HepG2 (cell line): ENCODE measurements around the gene CALR. TPM values are rescaled to one million over a fixed set of nuclear protein-coding genes. Genes with fewer than 3 reads are reported as not detected.
A peak's percentile ranks its signal among the peaks of the same experiment; 100 is the strongest.

Experiments
- CBX1 ChIP-seq: IDR thresholded peaks from one replicate; pipeline ENCODE4 v1.6.1; 2016; ENCODE audit warnings: antibody characterized with exemption, low read depth
- DNMT1 ChIP-seq: sonication (generic); formaldehyde crosslinking; IDR thresholded peaks from 2 replicates; pipeline ENCODE4 v1.5.1; 2020; ENCODE audit warnings: mild to moderate bottlenecking, missing genetic modification reagents
- GZF1 ChIP-seq: sonication (generic); formaldehyde crosslinking; IDR thresholded peaks from 2 replicates; pipeline ENCODE4 v1.5.1; 2020; ENCODE audit warnings: mild to moderate bottlenecking, missing genetic modification reagents
- POLR2AphosphoS2 ChIP-seq: IDR thresholded peaks from 2 replicates; pipeline ENCODE4 v1.6.1; 2011; ENCODE audit warnings: low read depth, low read length, improper control_type of control experiment
- TBX2 ChIP-seq: sonication (generic); formaldehyde crosslinking; IDR thresholded peaks from 2 replicates; pipeline ENCODE4 v1.5.0; 2020; ENCODE audit warnings: missing genetic modification reagents, mild to moderate bottlenecking, borderline replicate concordance
- TCF7L2 ChIP-seq: IDR thresholded peaks from 2 replicates; pipeline ENCODE4 v1.6.1; 2011; ENCODE audit warnings: mild to moderate bottlenecking, low read depth, low read length, moderate library complexity
- TSC22D2 ChIP-seq: sonication (generic); formaldehyde crosslinking; IDR thresholded peaks from 2 replicates; pipeline ENCODE4 v1.5.1; 2020; ENCODE audit warnings: missing genetic modification reagents, mild to moderate bottlenecking, borderline replicate concordance
- U2AF2 ChIP-seq: fragments of 200-400 bp; formaldehyde crosslinking; IDR thresholded peaks from 2 replicates; pipeline ENCODE4 v1.6.1; 2017; ENCODE audit warnings: low read depth, mild to moderate bottlenecking, low read length
- ZNF296 ChIP-seq: sonication (generic); formaldehyde crosslinking; conservative IDR thresholded peaks from 2 replicates; pipeline ENCODE4 v1.5.0; 2020; ENCODE audit warnings: mild to moderate bottlenecking, missing genetic modification reagents
- ZNF629 ChIP-seq: sonication (generic); formaldehyde crosslinking; conservative IDR thresholded peaks from 2 replicates; pipeline ENCODE4 v1.5.0; 2020; ENCODE audit warnings: missing genetic modification reagents
- ZNF7 ChIP-seq: IDR thresholded peaks from 2 replicates; pipeline ENCODE4 v1.6.1; 2016; ENCODE audit warnings: missing biosample characterization, missing genetic modification reagents
- ZNF773 ChIP-seq: sonication (generic); formaldehyde crosslinking; IDR thresholded peaks from 2 replicates; pipeline ENCODE4 v1.4.0; 2020; ENCODE audit warnings: missing genetic modification reagents, borderline replicate concordance
- polyA plus RNA-seq, 8 experiments: library from polyadenylated mRNA; depleted of rRNA in 3 of 8; stranded (reverse) in 7 of 8; unstranded in 1 of 8; fragments of >200 nt; fragmentation: Illumina TruSeq in 4 of 8; extraction: Trizol in 4 of 8; gene quantifications; 2 replicates each; pipeline versions ENCODE4 v1.2.1 to v1.2.3, GENCODE V29; 2011 to 2016; ENCODE audit warnings: low read depth in 4 of 8, missing spikeins in 1 of 8, mixed read lengths in 1 of 8; ENCODE audit not compliant: insufficient read depth in 1 of 8
- total RNA-seq, 5 experiments: library from RNA; depleted of rRNA; stranded (reverse); fragments of >200 nt; fragmentation: Illumina TruSeq; extraction: Trizol; gene quantifications; 2 replicates each; pipeline ENCODE4 v1.2.3, GENCODE V29; 2016; ENCODE audit warnings: low read depth in 1 of 5
- TF ChIP-seq, protein P1 (sequence below): sonication (generic); formaldehyde crosslinking; IDR thresholded peaks from 2 replicates; pipeline ENCODE4 v1.5.0; 2020; ENCODE audit warnings: mild to moderate bottlenecking, missing genetic modification reagents, borderline replicate concordance
- TF ChIP-seq, protein P2 (sequence below): sonication (generic); formaldehyde crosslinking; IDR thresholded peaks from 2 replicates; pipeline ENCODE4 v1.9.0; 2021; ENCODE audit warnings: missing genetic modification reagents, mild to moderate bottlenecking, borderline replicate concordance
- TF ChIP-seq, protein P3 (sequence below): sonication (generic); formaldehyde crosslinking; IDR thresholded peaks from 2 replicates; pipeline ENCODE4 v1.5.0; 2020; ENCODE audit warnings: mild to moderate bottlenecking, missing genetic modification reagents
- TF ChIP-seq, protein P4 (sequence below): IDR thresholded peaks from 2 replicates; pipeline ENCODE4 v1.6.1; 2016; ENCODE audit warnings: mild to moderate bottlenecking

Gene CALR
- total and polyA plus RNA-seq, 2 of the 13 experiments (the other 11 are each of a cell fraction or from before 2014, with no cell fraction given), result 898 to 934 TPM

DNA sequence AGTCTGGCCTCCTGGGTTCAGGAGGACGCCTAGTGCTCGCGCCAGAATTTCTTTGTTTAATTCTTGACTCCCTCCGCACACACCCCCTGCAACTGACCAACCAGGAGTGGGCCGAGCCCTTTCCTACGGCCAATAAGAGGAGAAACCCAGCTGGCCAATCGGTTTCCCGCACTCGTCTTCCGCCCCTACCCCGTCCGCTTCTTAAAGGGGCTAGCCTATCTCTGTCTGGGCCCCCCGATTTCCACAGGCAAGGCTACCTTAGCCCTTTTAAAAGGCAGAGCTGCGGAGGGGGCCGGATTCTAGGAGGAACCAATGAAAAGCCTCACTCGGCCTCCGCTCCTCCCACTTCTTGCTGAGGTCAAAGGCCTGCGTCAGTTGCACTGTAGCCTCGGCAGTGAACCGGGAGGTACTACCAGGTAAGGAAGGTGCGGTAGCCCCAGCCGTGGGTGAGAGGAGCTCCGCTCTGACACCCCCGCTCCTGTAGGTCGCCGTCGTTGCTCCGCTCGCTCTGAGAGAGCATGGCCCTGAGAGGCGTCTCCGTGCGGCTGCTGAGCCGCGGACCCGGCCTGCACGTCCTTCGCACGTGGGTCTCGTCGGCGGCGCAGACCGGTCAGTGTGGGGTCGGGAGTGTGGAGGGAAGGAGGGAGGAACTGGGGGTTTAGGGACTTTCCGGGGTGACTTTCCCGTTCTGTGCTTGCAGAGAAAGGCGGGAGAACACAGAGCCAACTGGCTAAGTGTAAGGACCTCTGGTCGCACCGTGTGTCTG, 47.4 kb upstream of the CALR start, which contains the start of gene GCDH (continued):
- TF ChIP-seq, protein P1, sequence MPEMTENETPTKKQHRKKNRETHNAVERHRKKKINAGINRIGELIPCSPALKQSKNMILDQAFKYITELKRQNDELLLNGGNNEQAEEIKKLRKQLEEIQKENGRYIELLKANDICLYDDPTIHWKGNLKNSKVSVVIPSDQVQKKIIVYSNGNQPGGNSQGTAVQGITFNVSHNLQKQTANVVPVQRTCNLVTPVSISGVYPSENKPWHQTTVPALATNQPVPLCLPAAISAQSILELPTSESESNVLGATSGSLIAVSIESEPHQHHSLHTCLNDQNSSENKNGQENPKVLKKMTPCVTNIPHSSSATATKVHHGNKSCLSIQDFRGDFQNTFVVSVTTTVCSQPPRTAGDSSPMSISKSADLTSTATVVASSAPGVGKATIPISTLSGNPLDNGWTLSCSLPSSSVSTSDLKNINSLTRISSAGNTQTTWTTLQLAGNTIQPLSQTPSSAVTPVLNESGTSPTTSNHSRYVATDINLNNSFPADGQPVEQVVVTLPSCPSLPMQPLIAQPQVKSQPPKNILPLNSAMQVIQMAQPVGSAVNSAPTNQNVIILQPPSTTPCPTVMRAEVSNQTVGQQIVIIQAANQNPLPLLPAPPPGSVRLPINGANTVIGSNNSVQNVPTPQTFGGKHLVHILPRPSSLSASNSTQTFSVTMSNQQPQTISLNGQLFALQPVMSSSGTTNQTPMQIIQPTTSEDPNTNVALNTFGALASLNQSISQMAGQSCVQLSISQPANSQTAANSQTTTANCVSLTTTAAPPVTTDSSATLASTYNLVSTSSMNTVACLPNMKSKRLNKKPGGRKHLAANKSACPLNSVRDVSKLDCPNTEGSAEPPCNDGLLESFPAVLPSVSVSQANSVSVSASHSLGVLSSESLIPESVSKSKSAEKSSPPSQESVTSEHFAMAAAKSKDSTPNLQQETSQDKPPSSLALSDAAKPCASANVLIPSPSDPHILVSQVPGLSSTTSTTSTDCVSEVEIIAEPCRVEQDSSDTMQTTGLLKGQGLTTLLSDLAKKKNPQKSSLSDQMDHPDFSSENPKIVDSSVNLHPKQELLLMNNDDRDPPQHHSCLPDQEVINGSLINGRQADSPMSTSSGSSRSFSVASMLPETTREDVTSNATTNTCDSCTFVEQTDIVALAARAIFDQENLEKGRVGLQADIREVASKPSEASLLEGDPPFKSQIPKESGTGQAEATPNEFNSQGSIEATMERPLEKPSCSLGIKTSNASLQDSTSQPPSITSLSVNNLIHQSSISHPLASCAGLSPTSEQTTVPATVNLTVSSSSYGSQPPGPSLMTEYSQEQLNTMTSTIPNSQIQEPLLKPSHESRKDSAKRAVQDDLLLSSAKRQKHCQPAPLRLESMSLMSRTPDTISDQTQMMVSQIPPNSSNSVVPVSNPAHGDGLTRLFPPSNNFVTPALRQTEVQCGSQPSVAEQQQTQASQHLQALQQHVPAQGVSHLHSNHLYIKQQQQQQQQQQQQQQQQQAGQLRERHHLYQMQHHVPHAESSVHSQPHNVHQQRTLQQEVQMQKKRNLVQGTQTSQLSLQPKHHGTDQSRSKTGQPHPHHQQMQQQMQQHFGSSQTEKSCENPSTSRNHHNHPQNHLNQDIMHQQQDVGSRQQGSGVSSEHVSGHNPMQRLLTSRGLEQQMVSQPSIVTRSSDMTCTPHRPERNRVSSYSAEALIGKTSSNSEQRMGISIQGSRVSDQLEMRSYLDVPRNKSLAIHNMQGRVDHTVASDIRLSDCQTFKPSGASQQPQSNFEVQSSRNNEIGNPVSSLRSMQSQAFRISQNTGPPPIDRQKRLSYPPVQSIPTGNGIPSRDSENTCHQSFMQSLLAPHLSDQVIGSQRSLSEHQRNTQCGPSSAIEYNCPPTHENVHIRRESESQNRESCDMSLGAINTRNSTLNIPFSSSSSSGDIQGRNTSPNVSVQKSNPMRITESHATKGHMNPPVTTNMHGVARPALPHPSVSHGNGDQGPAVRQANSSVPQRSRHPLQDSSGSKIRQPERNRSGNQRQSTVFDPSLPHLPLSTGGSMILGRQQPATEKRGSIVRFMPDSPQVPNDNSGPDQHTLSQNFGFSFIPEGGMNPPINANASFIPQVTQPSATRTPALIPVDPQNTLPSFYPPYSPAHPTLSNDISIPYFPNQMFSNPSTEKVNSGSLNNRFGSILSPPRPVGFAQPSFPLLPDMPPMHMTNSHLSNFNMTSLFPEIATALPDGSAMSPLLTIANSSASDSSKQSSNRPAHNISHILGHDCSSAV (CRISPR knock-in tag), result no peak
- TF ChIP-seq, protein P2, sequence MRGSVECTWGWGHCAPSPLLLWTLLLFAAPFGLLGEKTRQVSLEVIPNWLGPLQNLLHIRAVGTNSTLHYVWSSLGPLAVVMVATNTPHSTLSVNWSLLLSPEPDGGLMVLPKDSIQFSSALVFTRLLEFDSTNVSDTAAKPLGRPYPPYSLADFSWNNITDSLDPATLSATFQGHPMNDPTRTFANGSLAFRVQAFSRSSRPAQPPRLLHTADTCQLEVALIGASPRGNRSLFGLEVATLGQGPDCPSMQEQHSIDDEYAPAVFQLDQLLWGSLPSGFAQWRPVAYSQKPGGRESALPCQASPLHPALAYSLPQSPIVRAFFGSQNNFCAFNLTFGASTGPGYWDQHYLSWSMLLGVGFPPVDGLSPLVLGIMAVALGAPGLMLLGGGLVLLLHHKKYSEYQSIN (CRISPR knock-in tag), result peak; percentile 47; the same call in 1 of the 2 replicates
- TF ChIP-seq U2AF2 (no peak), ZNF7 (CRISPR knock-in tag) (no peak), ZNF296 (CRISPR knock-in tag) (no peak; the same call in 1 of the 2 replicates), CBX1 (no peak), TSC22D2 (CRISPR knock-in tag) (no peak), TCF7L2 (no peak), TBX2 (peak; percentile 59; the same call in 1 of the 2 replicates), ZNF629 (no peak), GZF1 (CRISPR knock-in tag) (no peak), POLR2AphosphoS2 (no peak), DNMT1 (CRISPR knock-in tag) (no peak), ZNF773 (no peak)
- TF ChIP-seq, protein P3, sequence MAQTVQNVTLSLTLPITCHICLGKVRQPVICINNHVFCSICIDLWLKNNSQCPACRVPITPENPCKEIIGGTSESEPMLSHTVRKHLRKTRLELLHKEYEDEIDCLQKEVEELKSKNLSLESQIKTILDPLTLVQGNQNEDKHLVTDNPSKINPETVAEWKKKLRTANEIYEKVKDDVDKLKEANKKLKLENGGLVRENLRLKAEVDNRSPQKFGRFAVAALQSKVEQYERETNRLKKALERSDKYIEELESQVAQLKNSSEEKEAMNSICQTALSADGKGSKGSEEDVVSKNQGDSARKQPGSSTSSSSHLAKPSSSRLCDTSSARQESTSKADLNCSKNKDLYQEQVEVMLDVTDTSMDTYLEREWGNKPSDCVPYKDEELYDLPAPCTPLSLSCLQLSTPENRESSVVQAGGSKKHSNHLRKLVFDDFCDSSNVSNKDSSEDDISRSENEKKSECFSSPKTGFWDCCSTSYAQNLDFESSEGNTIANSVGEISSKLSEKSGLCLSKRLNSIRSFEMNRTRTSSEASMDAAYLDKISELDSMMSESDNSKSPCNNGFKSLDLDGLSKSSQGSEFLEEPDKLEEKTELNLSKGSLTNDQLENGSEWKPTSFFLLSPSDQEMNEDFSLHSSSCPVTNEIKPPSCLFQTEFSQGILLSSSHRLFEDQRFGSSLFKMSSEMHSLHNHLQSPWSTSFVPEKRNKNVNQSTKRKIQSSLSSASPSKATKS (CRISPR knock-in tag), result no peak
- TF ChIP-seq, protein P4, sequence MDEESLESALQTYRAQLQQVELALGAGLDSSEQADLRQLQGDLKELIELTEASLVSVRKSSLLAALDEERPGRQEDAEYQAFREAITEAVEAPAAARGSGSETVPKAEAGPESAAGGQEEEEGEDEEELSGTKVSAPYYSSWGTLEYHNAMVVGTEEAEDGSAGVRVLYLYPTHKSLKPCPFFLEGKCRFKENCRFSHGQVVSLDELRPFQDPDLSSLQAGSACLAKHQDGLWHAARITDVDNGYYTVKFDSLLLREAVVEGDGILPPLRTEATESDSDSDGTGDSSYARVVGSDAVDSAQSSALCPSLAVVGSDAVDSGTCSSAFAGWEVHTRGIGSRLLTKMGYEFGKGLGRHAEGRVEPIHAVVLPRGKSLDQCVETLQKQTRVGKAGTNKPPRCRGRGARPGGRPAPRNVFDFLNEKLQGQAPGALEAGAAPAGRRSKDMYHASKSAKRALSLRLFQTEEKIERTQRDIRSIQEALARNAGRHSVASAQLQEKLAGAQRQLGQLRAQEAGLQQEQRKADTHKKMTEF (CRISPR knock-in tag), result peak; percentile 56
